Kasumi-1 (cell line): ENCODE data around the gene NACAD.

Experiments used
- DNase-seq, 2 experiments: peaks; one replicate each; lab custom pipeline; 2025; lab: John Stamatoyannopoulos, UW

The NACAD gene

DNA sequence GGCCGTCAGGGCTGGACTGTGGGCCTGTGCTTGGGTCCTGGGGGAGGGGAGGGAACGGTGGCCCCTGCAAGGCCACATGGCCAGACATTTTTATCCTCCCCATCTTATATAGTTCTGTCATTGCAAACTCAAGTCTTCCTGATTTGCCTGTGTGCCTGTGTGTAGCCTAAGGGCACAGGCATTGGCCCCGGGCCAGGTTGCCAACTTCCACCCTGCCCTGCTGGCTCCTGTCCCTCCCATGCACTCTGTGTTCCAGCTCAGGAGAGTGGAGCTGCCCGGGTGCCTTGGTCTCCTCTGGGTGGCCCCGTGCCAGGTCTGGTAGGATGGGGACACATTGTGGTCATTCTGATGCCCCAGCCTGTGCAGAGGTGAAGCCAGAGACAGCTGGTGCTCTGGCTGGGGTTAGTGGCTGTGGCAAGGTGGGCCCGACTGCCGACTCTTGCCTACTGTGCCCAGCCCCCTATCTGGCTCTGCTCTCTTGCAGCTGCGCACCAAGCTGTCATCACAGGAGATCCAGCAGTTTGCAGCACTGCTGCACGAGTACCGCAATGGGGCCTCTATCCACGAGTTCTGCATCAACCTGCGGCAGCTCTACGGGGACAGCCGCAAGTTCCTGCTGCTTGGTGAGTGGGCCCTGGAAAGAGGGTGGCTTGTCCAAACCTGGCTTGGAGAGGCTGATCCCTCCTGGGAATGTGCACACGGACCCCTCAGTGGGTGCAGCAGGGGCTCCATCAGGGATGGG is 14.8 kb downstream of the NACAD start:
- DNase-seq: no peak

GRCh38 chr7:45073031-45073785 is 15.6 kb downstream of the NACAD start:
- no peak for DNase-seq

DNA sequence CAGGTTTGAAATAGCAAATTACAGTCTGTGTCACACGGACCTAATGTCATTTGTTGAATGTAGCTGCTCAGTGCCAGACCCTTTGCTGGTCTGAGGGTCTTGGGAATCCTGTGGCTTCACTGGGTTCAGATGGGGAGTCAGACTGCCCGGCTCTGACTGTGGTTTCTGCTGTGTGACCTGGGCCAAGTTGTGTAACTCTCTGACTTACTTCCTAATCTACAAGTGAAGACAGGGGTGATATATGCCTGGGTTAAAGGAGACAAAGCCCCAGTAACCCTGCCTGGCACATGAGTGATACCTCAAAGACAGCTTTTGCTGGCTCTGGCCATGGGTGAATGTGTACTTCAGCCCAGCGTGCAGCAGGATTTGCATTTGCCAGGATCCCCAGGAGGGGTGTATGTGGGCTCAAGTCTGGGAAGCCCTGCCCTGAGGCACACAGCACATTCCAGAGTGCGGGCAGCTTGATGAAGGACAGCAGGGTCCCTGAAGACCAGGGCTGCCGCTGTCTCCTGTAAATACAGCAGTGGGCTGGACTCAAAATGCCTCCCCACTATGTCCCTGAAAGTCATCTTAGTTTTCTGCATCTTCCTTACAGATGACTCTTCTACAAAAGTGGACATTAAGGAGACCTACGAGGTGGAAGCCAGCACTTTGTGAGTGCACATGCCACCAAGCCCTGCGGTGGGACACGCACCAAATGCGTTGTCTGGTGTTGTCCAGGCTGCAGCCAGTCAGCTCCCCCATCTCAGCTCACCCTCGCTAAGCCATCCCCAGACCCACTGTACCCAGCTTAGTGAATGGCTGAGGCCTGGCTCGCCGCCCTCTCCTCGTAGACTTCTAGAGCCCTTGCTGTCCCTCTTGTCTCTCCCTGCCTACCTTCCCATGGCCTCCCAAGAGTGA is 16.4 kb downstream of the NACAD start:
- DNase-seq: no peak

DNA sequence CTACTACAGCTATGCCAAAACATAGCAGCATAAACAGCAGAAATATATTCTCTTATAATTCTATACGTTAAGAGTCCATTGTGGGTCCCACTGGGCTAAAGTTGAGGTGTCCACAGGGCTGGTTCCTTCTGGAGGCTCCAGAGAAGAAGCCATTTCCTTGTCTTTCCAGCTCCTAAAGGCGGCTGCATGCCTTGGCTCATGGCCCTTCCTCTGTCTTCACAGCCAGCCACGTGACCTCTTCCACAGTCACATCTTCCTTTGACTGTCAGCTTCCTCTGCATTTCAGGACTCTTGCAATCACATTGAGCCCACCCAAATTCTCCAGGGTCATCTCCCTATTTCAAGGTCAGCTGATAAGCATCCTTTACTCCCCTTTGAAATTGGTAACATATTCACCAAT is 17.2 kb downstream of the NACAD start:
- no peak for DNase-seq

GRCh38 chr7:45070254-45070642 is 18.5 kb downstream of the NACAD start:
- DNase-seq: no peak

DNA sequence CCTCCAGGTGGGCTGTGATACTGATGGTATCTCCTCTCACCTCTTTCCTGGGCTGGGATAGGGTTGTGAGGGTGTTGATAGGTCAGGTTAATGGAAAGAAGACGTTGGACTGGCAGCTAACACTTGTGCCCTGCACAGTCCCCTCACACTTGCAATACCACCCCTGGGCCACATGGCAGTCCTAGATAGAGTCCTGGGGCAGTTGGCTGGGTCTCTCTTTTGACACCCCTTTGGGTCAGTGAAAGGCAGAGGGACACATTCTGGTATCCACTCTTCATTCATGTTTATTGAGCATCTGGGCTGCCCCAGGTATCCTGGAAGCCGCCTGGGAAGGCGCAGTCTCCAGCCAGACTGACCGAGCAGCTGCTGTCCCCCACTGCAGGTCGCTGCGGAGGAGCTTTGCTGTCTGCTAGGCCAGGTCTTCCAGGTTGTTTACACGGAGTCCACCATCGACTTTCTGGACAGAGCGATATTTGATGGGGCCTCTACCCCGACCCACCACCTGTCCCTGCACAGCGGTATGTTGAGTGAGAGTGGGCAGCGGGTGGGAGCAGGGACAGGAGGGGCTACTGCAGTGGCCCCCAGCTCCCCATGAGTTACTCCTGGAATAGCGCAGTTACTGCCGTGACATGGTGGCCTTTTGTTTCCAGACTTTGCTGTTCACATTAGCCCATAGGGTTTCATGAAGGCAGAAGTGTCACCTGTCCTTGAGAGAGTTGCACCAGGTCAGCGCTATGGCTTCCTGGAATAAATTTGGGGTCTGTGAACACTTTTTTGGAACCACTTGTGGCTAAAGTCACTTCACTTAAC is 19.1 kb downstream of the NACAD start:
- peak in 1 of 2 experiments; percentile 30 for DNase-seq

DNA sequence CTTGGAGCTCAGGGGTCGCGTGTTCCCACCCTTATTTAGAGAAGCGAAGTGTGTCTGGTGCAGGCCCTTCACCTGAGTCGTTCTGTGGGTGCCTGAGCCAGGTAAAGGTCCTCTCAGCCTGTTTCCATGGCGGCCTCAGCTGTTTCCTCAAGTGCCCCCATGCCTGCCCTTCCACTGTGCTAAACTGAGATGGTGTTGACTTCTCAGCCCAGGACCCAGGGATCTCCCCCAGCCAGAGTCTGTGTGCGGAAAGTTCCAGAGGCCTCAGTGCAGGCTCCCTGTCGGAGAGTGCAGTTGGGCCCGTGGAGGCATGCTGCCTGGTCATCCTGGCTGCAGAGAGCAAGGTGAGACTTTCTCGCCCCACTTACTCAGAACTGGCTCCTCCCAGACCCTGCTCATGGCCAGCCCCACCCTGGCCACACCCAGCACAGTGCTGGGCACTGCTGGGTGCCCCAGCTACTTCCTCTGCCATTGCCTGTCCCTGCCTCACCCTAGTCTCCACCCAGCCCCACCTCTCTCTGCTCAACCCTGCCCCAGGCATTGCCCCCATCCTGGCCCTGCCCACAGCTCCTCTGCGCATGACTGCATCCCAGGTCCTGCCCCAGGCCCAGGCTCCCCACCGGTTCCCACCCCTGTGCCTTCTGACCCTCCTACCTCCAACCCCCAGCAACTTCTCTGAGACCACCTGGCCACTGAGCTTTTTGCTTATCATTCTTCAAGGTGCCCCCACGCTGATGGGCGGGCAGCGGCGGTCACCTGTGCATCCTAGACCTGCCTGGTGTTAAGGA is 20.3 kb downstream of the NACAD start:
- no peak for DNase-seq

GRCh38 chr7:45067582-45067981 is 21.2 kb downstream of the NACAD start:
- DNase-seq: no peak

DNA sequence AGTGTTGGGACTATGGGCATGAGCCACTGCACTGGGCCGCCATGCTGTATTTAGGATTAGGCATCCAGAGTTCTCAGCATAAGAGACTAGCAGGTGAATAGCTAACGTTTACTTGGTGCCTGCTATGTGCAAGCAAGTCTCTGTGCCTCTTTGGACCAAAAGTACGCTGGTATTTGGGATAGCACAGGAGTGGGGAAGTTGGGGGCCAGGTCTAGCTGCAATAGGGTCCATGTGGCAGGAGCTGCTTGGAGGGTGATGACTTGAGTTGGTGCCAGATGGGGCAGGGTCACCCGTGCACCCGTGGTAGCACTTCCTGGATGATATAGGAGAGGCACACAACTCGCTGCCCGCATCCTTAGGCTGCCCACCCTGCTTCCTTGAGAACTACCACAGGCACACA is 22.4 kb downstream of the NACAD start:
- no peak for DNase-seq

- no peak for DNase-seq
Measured at GRCh38 chr7:45065031-45065995, 23.5 kb downstream of the NACAD start.

DNA sequence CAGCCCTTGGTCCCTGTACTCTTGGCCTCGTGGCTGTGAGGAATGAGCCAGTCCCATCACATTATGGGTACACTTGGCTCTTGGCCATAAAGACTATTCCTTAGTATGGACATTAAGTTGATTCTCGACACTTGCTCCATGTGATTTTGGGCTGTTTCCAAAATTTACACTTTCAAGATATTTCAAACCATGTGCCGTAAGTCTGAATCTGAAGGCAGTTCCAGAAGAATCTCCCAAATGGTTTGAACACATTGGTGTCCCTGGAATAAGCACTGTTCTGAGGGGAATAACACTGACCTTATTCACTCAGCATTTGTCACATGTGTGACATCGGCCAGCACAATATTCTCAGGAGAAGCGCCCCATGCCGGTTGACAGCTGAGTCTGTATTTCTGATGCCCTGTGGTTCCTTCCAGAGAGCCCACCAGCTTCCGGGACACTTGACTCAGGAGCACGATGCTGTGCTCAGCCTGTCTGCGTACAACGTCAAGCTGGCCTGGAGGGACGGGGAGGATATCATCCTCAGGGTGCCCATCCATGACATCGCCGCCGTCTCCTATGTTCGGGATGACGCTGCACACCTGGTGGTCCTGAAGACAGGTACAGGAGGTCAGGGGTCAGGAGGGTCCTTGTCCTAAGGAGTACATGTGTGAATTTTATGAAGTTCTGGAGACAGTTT is 24.6 kb downstream of the NACAD start:
- DNase-seq: no peak

DNA sequence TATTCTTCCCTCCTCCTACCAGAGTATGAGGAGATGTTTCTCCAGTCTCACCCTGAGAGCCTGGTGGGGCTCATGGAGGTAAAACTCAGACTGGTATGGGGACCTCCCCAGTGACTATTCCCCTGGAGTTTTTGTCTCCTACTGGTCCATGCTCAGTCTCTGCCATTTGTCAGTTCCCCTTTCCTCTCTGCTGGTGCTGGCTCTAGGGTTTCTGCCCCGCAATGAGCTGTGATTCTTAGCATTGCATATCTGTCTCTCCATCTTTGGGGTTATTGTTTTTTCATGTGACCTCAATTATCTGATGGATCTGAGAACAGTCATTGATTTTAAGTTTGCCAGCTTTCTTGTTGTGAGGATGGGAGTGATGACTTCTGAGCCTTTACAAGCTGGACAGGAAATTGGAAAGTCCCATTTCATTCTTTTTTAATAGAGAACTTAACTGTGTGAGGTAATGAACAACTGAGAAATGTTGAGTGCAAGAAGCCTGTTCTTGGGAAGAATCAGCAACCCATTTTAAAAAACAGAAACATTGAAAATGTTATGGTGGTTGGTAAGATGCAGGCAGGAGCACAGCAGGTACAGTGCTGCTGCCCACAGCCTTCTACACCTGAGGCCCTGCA is 26.9 kb downstream of the NACAD start:
- no peak for DNase-seq

DNA sequence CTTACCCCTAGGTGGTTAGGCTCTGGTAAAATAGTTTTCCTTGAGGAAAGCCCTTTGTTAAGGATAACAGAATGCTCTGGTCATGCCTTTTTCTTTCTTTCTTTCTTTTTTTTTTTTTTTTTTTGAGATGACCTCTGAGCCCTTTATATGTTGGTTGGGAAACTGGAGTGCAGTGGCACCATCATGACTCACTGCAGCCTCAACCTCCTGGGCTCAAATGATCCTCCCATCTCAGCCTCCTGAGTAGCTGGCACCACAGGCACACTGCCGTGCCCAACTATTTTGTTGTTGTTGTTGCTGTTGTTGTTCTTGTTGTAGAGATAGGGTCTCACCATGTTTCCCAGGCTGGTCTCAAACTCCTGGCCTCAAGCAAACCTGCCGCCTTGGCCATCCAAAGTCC is 27.4 kb downstream of the NACAD start:
- no peak for DNase-seq

DNA sequence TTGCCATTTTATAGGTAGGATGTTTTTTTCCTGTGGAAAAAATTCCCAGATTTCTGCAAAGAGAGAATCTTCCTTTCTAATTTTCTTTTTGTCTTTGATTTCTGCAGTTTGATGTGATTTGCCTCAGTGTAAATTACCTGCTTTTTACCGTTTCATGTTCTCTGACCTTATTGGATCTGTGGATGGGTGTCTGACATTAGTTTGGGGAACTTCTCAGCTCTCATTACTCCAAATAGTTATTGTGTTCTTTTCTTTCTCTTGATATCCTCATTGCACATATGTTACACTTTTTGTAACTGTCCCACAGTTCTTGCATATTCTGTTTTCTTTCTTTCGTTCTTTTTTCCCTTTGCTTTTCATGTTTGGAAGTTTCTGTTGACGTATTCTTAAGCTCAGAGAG is 28.5 kb downstream of the NACAD start:
- DNase-seq: no peak

- no peak for DNase-seq
Measured at GRCh38 chr7:45057878-45058277, 30.9 kb downstream of the NACAD start.

DNA sequence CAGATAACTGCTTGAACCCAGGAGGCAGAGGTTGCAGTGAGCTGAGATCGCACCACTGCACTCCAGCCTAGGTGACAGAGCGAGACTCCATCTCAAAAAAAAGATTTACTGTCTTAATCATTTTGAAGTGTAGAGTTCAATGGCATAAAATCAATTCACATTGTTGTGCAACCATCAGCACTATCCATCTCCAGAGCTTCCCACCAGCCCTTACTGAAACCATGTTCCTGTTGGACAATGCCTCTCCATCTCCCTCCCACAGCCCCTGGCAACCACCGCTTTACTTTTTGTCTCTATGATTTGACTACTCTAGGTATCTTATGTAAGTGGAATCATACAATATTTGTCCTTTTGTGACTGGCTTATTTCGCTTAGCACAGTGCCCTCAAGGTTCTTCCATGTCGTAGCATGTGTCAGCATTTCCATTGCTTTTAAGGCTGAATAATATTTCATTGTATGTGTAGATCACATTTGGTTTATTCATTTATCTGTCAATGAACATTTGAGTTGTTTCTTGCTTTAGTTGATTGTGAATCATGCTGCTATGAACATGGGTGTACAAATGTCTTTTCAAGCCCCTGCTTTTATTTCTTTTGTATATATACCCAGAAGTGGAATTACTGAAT is 33.1 kb downstream of the NACAD start:
- no peak for DNase-seq

DNA sequence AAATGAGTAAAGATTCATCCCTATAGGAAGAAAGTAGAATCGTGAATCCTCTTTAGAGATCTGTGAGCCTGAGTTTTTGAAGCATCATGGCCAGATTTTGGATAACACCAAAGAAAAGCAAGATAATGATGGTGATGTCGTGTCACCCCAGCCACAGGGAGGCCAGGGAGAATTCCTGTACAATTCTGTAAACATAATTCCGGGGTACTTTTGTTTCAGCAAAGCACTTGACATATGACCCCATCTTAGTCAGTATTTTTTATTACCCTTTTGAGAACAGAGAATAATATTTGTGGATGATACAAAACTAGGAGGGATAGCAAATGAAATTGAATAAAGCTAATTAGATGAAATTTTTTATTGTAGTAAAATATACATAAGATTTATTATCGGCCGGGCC is 33.8 kb downstream of the NACAD start:
- DNase-seq: no peak

DNA sequence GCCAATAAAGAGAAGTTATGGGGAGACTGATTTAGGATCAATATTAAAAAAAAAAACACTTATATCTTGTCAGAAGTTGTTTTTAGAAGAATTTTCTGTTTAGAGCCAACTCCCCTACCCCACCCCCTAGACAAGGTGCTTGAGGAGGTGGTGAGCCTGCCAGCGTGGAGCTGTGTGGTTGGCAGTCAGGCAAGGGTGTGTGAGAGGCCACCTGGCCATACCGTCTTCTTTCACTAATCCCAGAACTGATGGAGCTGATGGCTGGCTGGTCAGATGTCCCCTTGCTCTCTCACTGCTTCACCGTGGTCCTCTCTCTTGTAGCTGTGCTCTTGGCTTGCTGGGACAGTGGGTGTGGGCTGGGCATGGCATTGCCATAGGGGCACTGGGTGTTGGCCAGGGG is 34.3 kb downstream of the NACAD start:
- DNase-seq: no peak
